HEK293T (cell line): Measurements from ENCODE around the gene AGAP1.

ENCODE experiments used
- CTCF ChIA-PET: fragments of 350-600 bp; formaldehyde crosslinking; extraction: SDS; loops from one replicate; lab custom pipeline; 2021; ENCODE audit warnings: antibody characterized with exemption, inconsistent platforms; lab: Yijun Ruan, JAX
- POLR2A ChIA-PET: fragments of 350-600 bp; formaldehyde crosslinking; extraction: SDS; loops from one replicate; lab custom pipeline; 2020; ENCODE audit warnings: antibody characterized with exemption, inconsistent platforms; lab: Yijun Ruan, JAX
- DNase-seq: peaks from one replicate; pipeline ENCODE4 v3.0.0; 2012; ENCODE audit warnings: mixed read lengths; ENCODE audit errors: extremely low spot score
- ARNT ChIP-seq: fragments of 450-650 bp; IDR thresholded peaks from 2 replicates; pipeline ENCODE4 v1.6.1; 2017; ENCODE audit warnings: mild to moderate bottlenecking
- BHLHE40 ChIP-seq: fragments of 450-650 bp; IDR thresholded peaks from 2 replicates; pipeline ENCODE4 v1.6.1; 2016; ENCODE audit warnings: mild to moderate bottlenecking, moderate library complexity, borderline replicate concordance
- CTBP1 ChIP-seq: fragments of 450-650 bp; IDR thresholded peaks from 2 replicates; pipeline ENCODE4 v1.6.1; 2016; ENCODE audit warnings: borderline replicate concordance
- ELF4 ChIP-seq: fragments of 450-650 bp; IDR thresholded peaks from 2 replicates; pipeline ENCODE4 v1.6.1; 2017; ENCODE audit warnings: antibody characterized with exemption
- FOXA1 ChIP-seq: fragments of 450-650 bp; IDR thresholded peaks from 2 replicates; pipeline ENCODE4 v1.6.1; 2016; ENCODE audit warnings: mild to moderate bottlenecking
- FOXK2 ChIP-seq: fragments of 450-650 bp; IDR thresholded peaks from 2 replicates; pipeline ENCODE4 v1.6.1; 2016; ENCODE audit warnings: mild to moderate bottlenecking
- FOXM1 ChIP-seq: fragments of 450-650 bp; IDR thresholded peaks from 2 replicates; pipeline ENCODE4 v1.6.1; 2017; ENCODE audit warnings: mild to moderate bottlenecking, borderline replicate concordance
- HDGF ChIP-seq: fragments of 450-650 bp; IDR thresholded peaks from 2 replicates; pipeline ENCODE4 v1.6.1; 2017; ENCODE audit warnings: antibody characterized with exemption, borderline replicate concordance
- L3MBTL2 ChIP-seq: fragments of 450-650 bp; conservative IDR thresholded peaks from 2 replicates; pipeline ENCODE4 v1.6.1; 2016; ENCODE audit warnings: mild to moderate bottlenecking
- LEF1 ChIP-seq: fragments of 450-650 bp; IDR thresholded peaks from 2 replicates; pipeline ENCODE4 v1.6.1; 2017; ENCODE audit warnings: mild to moderate bottlenecking, borderline replicate concordance
- NFRKB ChIP-seq: fragments of 450-650 bp; IDR thresholded peaks from 2 replicates; pipeline ENCODE4 v1.6.1; 2016; ENCODE audit warnings: mild to moderate bottlenecking, moderate library complexity
- SP1 ChIP-seq: fragments of 450-650 bp; IDR thresholded peaks from 2 replicates; pipeline ENCODE4 v1.6.1; 2017
- SUZ12 ChIP-seq: fragments of 450-650 bp; IDR thresholded peaks from 2 replicates; pipeline ENCODE4 v1.6.1; 2016; ENCODE audit warnings: mild to moderate bottlenecking
- TARDBP ChIP-seq: fragments of 450-650 bp; IDR thresholded peaks from 2 replicates; pipeline ENCODE4 v1.6.1; 2016
- ZNF384 ChIP-seq: fragments of 450-650 bp; IDR thresholded peaks from 2 replicates; pipeline ENCODE4 v1.6.1; 2016
- TF ChIP-seq, protein P1 (sequence below): fragments of 450-650 bp; IDR thresholded peaks from 2 replicates; pipeline ENCODE4 v1.6.1; 2016

AGAP1 gene

GRCh38 chr2:236021499-236022057, 527.7 kb downstream of the AGAP1 start:
- CTCF ChIA-PET: no interaction called here
- TF ChIP-seq FOXA1 (no peak), L3MBTL2 (no peak), TARDBP (no peak), ARNT (no peak), SUZ12 (no peak), CTBP1 (no peak), FOXK2 (no peak), BHLHE40 (no peak), SP1 (no peak), FOXM1 (no peak), HDGF (no peak), NFRKB (no peak), LEF1 (no peak), ZNF384 (no peak), ELF4 (no peak)
- TF ChIP-seq, protein P1, sequence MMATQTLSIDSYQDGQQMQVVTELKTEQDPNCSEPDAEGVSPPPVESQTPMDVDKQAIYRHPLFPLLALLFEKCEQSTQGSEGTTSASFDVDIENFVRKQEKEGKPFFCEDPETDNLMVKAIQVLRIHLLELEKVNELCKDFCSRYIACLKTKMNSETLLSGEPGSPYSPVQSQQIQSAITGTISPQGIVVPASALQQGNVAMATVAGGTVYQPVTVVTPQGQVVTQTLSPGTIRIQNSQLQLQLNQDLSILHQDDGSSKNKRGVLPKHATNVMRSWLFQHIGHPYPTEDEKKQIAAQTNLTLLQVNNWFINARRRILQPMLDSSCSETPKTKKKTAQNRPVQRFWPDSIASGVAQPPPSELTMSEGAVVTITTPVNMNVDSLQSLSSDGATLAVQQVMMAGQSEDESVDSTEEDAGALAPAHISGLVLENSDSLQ: no peak
- POLR2A ChIA-PET: no interaction called here
- DNase-seq: no peak

- TF ChIP-seq NFRKB (no peak), LEF1 (no peak), FOXM1 (no peak), ARNT (no peak), SUZ12 (no peak)
- CTCF ChIA-PET: no interaction called here
- POLR2A ChIA-PET: no interaction called here
- DNase-seq: no peak
Measured at GRCh38 chr2:236022128-236022527, 528.3 kb downstream of the AGAP1 start.

DNA sequence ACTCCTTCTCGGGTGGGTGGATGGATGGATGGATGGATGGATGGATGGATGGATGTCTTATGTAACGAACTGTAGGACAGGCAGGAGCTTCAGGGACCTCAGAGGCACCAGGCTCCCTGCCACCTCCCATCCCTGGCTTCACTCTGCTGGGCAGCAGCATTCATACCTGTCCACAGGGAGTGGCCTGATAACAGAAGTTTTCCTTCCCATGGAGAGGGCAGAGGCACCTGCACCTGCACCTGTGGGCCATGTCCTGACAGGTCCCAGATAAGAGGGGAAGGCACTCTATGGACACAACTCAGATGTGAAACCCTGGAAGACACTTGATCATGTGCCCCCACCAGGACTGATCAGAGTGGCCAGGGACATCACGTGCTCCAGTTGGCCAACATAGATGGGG, 532.0 kb downstream of the AGAP1 start:
- ChIA-PET CTCF (no interaction called here), POLR2A (no interaction called here)
- TF ChIP-seq ARNT (no peak), CTBP1 (no peak), SUZ12 (no peak), FOXK2 (no peak), SP1 (no peak), TARDBP (no peak), FOXM1 (no peak)
- DNase-seq: no peak

DNA sequence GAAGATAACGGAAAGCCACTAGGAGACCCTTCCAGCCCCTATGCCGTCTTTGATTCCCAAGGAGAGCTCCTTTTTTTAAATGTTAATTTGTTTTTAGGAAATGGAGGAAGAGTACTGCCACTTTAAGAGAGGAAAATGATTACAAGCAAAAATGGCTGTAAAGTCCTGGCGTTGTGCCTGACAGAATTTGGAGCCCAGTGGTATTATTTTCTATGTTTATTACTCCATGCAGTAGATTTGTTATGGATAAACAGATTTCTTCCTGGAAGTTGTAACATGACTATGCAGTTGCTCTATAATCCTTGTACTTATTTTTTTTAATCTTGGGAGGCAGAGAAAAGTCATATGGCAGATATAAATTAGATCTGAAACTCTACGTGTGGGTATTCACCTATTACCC, 533.0 kb downstream of the AGAP1 start:
- POLR2A ChIA-PET: no interaction called here
- TF ChIP-seq ELF4 (no peak), FOXM1 (no peak), HDGF (no peak), FOXA1 (no peak)
- no peak for DNase-seq
- CTCF ChIA-PET: no interaction called here

DNA sequence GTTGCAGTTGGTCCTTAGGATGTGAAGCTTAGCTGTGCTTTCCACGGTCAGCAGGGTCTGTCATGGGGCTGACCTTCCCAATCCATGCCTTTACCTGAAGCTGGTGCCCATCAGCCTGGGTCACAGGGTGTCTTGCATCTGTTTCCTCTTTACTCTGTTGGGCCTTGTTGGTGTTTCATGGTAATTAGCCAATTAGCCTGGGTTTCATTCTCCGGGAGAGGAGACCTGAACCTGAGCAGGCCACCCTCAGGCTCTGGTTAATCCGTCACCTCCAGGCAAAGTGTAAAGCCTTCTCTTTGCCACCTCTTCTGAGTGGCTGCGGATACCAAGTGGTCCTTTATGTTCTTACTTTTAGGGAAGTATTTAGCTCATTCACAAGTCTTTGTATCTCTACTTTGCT, 534.2 kb downstream of the AGAP1 start:
- TF ChIP-seq NFRKB: no peak
- no peak for TF ChIP-seq FOXM1
- no peak for TF ChIP-seq FOXA1
- TF ChIP-seq SP1: no peak
- no peak for TF ChIP-seq HDGF
- TF ChIP-seq ARNT: no peak
- no peak for TF ChIP-seq ZNF384
- no peak for TF ChIP-seq BHLHE40
- TF ChIP-seq ELF4: no peak
- TF ChIP-seq, protein P1: no peak
- no peak for TF ChIP-seq SUZ12
- ChIA-PET POLR2A (no interaction called here), CTCF (no interaction called here)
- no peak for DNase-seq

DNA sequence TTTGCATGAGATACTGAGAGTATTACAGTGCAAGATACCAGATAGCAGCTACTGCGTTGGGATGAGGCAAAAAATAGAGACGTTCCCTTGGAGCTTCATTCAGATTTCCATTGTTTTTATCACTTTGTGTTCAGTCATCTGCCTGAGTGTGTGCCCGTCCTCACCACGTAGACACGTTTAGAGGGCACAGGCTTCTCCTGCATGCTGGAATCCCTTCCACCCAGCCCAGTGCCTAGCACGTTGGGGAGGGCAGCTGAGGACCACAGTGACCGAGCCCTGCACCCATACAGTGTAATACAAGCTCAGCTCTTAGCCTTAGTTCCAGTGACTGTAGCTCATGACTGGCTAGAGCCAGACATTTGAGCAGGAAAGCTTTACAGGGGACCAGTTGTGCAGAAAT, 539.6 kb downstream of the AGAP1 start:
- ChIA-PET POLR2A (no interaction called here), CTCF (no interaction called here)
- TF ChIP-seq TARDBP: no peak
- no peak for TF ChIP-seq L3MBTL2
- TF ChIP-seq ARNT: no peak
- TF ChIP-seq CTBP1: no peak
- TF ChIP-seq FOXM1: no peak
- TF ChIP-seq ELF4: no peak
- TF ChIP-seq NFRKB: no peak
- no peak for TF ChIP-seq FOXK2
- TF ChIP-seq HDGF: no peak
- TF ChIP-seq FOXA1: no peak
- no peak for TF ChIP-seq BHLHE40
- no peak for TF ChIP-seq SUZ12
- no peak for TF ChIP-seq ZNF384
- DNase-seq: no peak

GRCh38 chr2:236034974-236035373, 541.1 kb downstream of the AGAP1 start:
- TF ChIP-seq FOXK2 (no peak), FOXA1 (no peak), ZNF384 (no peak), BHLHE40 (no peak), TARDBP (no peak), LEF1 (no peak), L3MBTL2 (no peak), CTBP1 (no peak), ELF4 (no peak), SP1 (no peak), FOXM1 (no peak), NFRKB (no peak), HDGF (no peak)
- TF ChIP-seq, protein P1: no peak
- CTCF ChIA-PET: interaction anchor here (0.6 kb wide), 1 partner anchor 1052 kb away, joined by 4 read pairs; no protein-coding TSS in a partner anchor
- no peak for DNase-seq
- POLR2A ChIA-PET: no interaction called here
